OCI-LY3 (cell line): ENCODE results near the gene SQSTM1.

Source experiments
- H2AFZ ChIP-seq: fragments of 200-600, 300-600 bp; shearing (Covaris generic); 2 replicates; pipeline ENCODE4 v1.6.0; 2014; ENCODE audit warnings: antibody characterized with exemption, low read depth, low read length
- H3K27ac ChIP-seq: fragments of 200-600, 300-600 bp; sonication (generic); 2 replicates; pipeline ENCODE4 v1.5.1; 2014; ENCODE audit warnings: mild to moderate bottlenecking, low read length, moderate library complexity, mixed read lengths
- H3K27me3 ChIP-seq: fragments of 200-600, 300-600 bp; sonication (generic); 2 replicates; pipeline ENCODE4 v1.6.1; 2014; ENCODE audit warnings: low read depth, low read length, mixed read lengths
- H3K36me3 ChIP-seq: fragments of 200-600, 300-600 bp; sonication (generic); replicated peaks from 2 replicates; pipeline ENCODE3; 2014; ENCODE audit warnings: low read depth, low read length, mixed read lengths
- H3K4me1 ChIP-seq: fragments of 300-600, 200-600 bp; sonication (generic); 2 replicates; pipeline ENCODE4 v1.6.1; 2014; ENCODE audit warnings: low read length, mixed read lengths
- H3K4me2 ChIP-seq: fragments of 200-600, 300-600 bp; sonication (generic); 2 replicates; pipeline ENCODE4 v1.6.1; 2014; ENCODE audit warnings: low read length, mixed read lengths
- H3K4me3 ChIP-seq: fragments of 300-600, 200-600 bp; sonication (generic); 2 replicates; pipeline ENCODE4 v1.5.1; 2014; ENCODE audit warnings: antibody characterized with exemption, mild to moderate bottlenecking, low read length, moderate library complexity
- H3K79me2 ChIP-seq: fragments of 300-600, 200-600 bp; shearing (Covaris generic); 2 replicates; pipeline ENCODE4 v1.6.1; 2014; ENCODE audit warnings: mild to moderate bottlenecking, low read length, mixed read lengths
- H3K9ac ChIP-seq: fragments of 300-600, 200-600 bp; shearing (Covaris generic); 2 replicates; pipeline ENCODE4 v1.6.0; 2014; ENCODE audit warnings: mild to moderate bottlenecking, low read length, moderate library complexity
- H3K9me3 ChIP-seq: fragments of 200-600, 300-600 bp; shearing (Covaris generic); 2 replicates; pipeline ENCODE4 v1.6.1; 2014; ENCODE audit warnings: low read length, mixed read lengths; ENCODE audit not compliant: insufficient read depth
- H4K20me1 ChIP-seq: fragments of 200-600, 300-600 bp; sonication (generic); 2 replicates; pipeline ENCODE4 v1.6.1; 2016; ENCODE audit warnings: low read length, mixed read lengths; ENCODE audit not compliant: insufficient read depth
- EZH2phosphoT487 ChIP-seq: fragments of 200-600 bp; shearing (Covaris generic); IDR thresholded peaks from 2 replicates; pipeline ENCODE4 v1.6.1; 2018; ENCODE audit warnings: antibody characterized with exemption, mixed run types, low read depth
- TF ChIP-seq, protein P1 (sequence below): fragments of 200-600, 300-600 bp; sonication (generic); IDR thresholded peaks from 2 replicates; pipeline ENCODE4 v1.5.1; 2014; ENCODE audit warnings: antibody characterized with exemption, low read length, low read depth

SQSTM1 gene

DNA sequence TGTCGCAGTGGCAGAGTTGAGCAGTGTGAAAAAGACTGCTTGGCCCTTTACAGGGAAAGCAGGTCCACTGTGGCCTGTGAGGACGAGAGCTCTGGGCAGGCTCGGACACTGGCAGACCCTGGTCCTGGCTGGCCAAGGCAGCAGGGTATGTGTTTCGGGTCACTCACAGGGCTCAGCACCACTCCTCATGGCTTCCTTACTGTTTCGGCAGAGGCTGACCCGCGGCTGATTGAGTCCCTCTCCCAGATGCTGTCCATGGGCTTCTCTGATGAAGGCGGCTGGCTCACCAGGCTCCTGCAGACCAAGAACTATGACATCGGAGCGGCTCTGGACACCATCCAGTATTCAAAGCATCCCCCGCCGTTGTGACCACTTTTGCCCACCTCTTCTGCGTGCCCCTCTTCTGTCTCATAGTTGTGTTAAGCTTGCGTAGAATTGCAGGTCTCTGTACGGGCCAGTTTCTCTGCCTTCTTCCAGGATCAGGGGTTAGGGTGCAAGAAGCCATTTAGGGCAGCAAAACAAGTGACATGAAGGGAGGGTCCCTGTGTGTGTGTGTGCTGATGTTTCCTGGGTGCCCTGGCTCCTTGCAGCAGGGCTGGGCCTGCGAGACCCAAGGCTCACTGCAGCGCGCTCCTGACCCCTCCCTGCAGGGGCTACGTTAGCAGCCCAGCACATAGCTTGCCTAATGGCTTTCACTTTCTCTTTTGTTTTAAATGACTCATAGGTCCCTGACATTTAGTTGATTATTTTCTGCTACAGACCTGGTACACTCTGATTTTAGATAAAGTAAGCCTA is 15.7 kb downstream of the SQSTM1 start:
- Histone ChIP-seq H3K4me2 (no peak overlapping the region), H3K27ac (no peak overlapping the region), H4K20me1 (peaks cover 26% of the 10 kb centered on the region; the same call in 1 of the 2 replicates), H3K9me3 (no peaks in the 10 kb centered on the region), H2AFZ (no peak overlapping the region), H3K36me3 (peaks cover 59% of the 10 kb centered on the region), H3K4me1 (no peaks in the 10 kb centered on the region), H3K4me3 (no peak overlapping the region), H3K9ac (no peak overlapping the region), H3K79me2 (peaks cover 7% of the 10 kb centered on the region; the same call in 1 of the 2 replicates), H3K27me3 (no peaks in the 10 kb centered on the region)
- TF ChIP-seq, protein P1, sequence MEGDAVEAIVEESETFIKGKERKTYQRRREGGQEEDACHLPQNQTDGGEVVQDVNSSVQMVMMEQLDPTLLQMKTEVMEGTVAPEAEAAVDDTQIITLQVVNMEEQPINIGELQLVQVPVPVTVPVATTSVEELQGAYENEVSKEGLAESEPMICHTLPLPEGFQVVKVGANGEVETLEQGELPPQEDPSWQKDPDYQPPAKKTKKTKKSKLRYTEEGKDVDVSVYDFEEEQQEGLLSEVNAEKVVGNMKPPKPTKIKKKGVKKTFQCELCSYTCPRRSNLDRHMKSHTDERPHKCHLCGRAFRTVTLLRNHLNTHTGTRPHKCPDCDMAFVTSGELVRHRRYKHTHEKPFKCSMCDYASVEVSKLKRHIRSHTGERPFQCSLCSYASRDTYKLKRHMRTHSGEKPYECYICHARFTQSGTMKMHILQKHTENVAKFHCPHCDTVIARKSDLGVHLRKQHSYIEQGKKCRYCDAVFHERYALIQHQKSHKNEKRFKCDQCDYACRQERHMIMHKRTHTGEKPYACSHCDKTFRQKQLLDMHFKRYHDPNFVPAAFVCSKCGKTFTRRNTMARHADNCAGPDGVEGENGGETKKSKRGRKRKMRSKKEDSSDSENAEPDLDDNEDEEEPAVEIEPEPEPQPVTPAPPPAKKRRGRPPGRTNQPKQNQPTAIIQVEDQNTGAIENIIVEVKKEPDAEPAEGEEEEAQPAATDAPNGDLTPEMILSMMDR = no peak
- TF ChIP-seq EZH2phosphoT487 = no peak

DNA sequence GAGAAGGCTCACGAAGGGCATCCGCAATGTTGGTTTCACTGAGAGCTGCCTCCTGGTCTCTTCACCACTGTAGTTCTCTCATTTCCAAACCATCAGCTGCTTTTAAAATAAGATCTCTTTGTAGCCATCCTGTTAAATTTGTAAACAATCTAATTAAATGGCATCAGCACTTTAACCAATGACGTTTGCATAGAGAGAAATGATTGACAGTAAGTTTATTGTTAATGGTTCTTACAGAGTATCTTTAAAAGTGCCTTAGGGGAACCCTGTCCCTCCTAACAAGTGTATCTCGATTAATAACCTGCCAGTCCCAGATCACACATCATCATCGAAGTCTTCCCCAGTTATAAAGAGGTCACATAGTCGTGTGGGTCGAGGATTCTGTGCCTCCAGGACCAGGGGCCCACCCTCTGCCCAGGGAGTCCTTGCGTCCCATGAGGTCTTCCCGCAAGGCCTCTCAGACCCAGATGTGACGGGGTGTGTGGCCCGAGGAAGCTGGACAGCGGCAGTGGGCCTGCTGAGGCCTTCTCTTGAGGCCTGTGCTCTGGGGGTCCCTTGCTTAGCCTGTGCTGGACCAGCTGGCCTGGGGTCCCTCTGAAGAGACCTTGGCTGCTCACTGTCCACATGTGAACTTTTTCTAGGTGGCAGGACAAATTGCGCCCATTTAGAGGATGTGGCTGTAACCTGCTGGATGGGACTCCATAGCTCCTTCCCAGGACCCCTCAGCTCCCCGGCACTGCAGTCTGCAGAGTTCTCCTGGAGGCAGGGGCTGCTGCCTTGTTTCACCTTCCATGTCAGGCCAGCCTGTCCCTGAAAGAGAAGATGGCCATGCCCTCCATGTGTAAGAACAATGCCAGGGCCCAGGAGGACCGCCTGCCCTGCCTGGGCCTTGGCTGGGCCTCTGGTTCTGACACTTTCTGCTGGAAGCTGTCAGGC is 16.6 kb downstream of the SQSTM1 start:
- H4K20me1 ChIP-seq = peaks cover 22% of the 10 kb centered on the region; the same call in 1 of the 2 replicates
- no peak overlapping the region for H3K9ac ChIP-seq
- H3K36me3 ChIP-seq = peaks cover 61% of the 10 kb centered on the region

DNA sequence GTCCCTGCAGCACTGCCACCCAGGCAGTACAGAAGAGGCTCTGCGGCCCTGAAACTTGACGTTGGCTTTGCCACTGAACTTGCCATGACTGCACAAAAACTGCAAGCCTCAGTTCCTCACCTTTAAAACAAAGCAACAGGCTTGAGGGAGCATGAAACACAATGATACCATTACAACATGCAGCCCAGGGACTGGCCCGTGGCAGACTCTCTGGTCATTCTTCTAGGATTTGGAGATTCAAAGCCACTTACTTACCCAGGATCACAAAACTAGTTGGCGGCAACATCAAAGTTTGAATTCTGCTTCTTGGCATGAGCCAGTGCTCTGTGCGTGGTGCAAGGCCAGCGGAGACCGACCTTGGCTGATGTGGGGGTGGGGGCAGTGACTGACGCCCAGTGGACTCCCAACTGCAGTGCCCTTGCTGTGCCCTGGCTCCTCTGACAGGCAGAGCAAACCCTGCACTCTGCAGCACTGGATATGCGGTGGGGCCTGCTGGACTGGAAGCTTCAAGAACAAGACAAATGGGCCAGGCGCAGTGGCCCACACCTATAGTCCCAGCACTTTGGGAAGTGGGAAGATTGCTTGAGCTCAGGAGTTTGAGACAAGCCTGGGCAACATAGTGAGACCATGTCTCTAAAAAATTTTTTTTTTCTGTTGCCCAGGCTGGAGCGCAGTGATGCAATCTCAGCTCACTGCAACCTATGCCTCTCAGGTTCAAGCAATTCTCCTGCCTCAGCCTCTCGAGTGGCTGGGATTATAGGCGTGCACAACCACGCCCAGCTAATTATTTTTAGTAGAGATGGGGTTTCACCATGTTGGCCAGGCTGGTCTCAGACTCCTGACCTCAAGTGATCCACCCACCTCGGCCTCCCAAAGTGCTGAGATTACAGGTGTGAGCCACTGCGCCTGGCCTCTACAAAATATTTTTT is 18.9 kb downstream of the SQSTM1 start:
- no peak overlapping the region for H3K4me2 ChIP-seq
- H3K36me3 ChIP-seq = peaks cover 54% of the 10 kb centered on the region
- H3K27me3 ChIP-seq = no peaks in the 10 kb centered on the region
- H3K9me3 ChIP-seq = peaks cover 3% of the 10 kb centered on the region; the same call in 1 of the 2 replicates
- H3K79me2 ChIP-seq = no peaks in the 10 kb centered on the region
- H4K20me1 ChIP-seq = peaks cover 20% of the 10 kb centered on the region; the same call in 1 of the 2 replicates
- no peak overlapping the region; the same call in 1 of the 2 replicates for H3K27ac ChIP-seq
- TF ChIP-seq EZH2phosphoT487 = no peak
- TF ChIP-seq, protein P1 = no peak
- no peak overlapping the region for H3K4me3 ChIP-seq
- H3K9ac ChIP-seq = no peak overlapping the region
- H3K4me1 ChIP-seq = no peaks in the 10 kb centered on the region
- no peak overlapping the region for H2AFZ ChIP-seq

More for the DNA sequence above, 16.6 kb downstream of the SQSTM1 start:
- Histone ChIP-seq H3K4me2 (no peak overlapping the region), H3K27ac (no peak overlapping the region), H3K4me1 (no peaks in the 10 kb centered on the region), H2AFZ (no peak overlapping the region), H3K4me3 (no peak overlapping the region), H3K27me3 (no peaks in the 10 kb centered on the region), H3K9me3 (no peaks in the 10 kb centered on the region), H3K79me2 (peaks cover 5% of the 10 kb centered on the region; the same call in 1 of the 2 replicates)
- TF ChIP-seq, protein P1 = no peak
- no peak for TF ChIP-seq EZH2phosphoT487
